HFFc6 (cell line): Measurements from ENCODE around the gene METTL1. TPM values are rescaled to one million over a fixed set of nuclear protein-coding genes. Genes with fewer than 3 reads are reported as not detected.

ENCODE experiments used
- DNase-seq: peaks from one replicate; pipeline ENCODE4 v3.0.0-alpha.2; 2018
- H3K27ac Mint-ChIP-seq: 2 replicates; pipeline ENCODE4 v1.8.0; 2020; ENCODE audit warnings: mild to moderate bottlenecking, mixed read lengths
- H3K27me3 Mint-ChIP-seq: 2 replicates; pipeline ENCODE4 v1.8.0; 2021; ENCODE audit warnings: mild to moderate bottlenecking, moderate library complexity, mixed read lengths; ENCODE audit not compliant: insufficient read depth
- H3K36me3 Mint-ChIP-seq: 2 replicates; pipeline ENCODE4 v1.8.0; 2021; ENCODE audit warnings: low read depth, mixed read lengths
- H3K4me1 Mint-ChIP-seq: 2 replicates; pipeline ENCODE4 v1.8.0; 2020; ENCODE audit warnings: low read depth, mixed read lengths
- H3K4me3 Mint-ChIP-seq: 2 replicates; pipeline ENCODE4 v1.8.0; 2020; ENCODE audit warnings: mild to moderate bottlenecking, moderate library complexity, mixed read lengths
- H3K9me3 Mint-ChIP-seq: 2 replicates; pipeline ENCODE4 v1.8.0; 2020; ENCODE audit warnings: mild to moderate bottlenecking, mixed read lengths
- total RNA-seq, 6 experiments: library from RNA; stranded (reverse); fragmentation: NEBNext Ultra II Directional; extraction: Animal tissue kit (Norgen Biotek cat#: 25700); gene quantifications; 2 replicates in 1 of 6; 3 replicates in 5 of 6; pipeline ENCODE4 v1.2.3, GENCODE V29; 2021
- TF ChIP-seq, protein P1 (sequence below): fragments of 200-600 bp; sonication (generic); IDR thresholded peaks from 2 replicates; pipeline ENCODE4 v1.5.0; 2021; ENCODE audit warnings: antibody characterized with exemption, mild to moderate bottlenecking

METTL1 gene
- total RNA-seq, 6 experiments from 2014 or later: 30.0 to 41.8 (median 36.0) TPM

GRCh38 chr12:57759360-57759980, 12.4 kb downstream of the METTL1 start:
- Mint-ChIP-seq H3K27ac (no peak overlapping the region), H3K27me3 (peaks cover 25% of the 10 kb centered on the region), H3K4me1 (peaks cover 7% of the 10 kb centered on the region), H3K36me3 (peaks cover 5% of the 10 kb centered on the region; the same call in 1 of the 2 replicates), H3K9me3 (no peaks in the 10 kb centered on the region), H3K4me3 (no peak overlapping the region)
- DNase-seq: no peak
- TF ChIP-seq, protein P1, sequence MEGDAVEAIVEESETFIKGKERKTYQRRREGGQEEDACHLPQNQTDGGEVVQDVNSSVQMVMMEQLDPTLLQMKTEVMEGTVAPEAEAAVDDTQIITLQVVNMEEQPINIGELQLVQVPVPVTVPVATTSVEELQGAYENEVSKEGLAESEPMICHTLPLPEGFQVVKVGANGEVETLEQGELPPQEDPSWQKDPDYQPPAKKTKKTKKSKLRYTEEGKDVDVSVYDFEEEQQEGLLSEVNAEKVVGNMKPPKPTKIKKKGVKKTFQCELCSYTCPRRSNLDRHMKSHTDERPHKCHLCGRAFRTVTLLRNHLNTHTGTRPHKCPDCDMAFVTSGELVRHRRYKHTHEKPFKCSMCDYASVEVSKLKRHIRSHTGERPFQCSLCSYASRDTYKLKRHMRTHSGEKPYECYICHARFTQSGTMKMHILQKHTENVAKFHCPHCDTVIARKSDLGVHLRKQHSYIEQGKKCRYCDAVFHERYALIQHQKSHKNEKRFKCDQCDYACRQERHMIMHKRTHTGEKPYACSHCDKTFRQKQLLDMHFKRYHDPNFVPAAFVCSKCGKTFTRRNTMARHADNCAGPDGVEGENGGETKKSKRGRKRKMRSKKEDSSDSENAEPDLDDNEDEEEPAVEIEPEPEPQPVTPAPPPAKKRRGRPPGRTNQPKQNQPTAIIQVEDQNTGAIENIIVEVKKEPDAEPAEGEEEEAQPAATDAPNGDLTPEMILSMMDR: peak; percentile 72

DNA sequence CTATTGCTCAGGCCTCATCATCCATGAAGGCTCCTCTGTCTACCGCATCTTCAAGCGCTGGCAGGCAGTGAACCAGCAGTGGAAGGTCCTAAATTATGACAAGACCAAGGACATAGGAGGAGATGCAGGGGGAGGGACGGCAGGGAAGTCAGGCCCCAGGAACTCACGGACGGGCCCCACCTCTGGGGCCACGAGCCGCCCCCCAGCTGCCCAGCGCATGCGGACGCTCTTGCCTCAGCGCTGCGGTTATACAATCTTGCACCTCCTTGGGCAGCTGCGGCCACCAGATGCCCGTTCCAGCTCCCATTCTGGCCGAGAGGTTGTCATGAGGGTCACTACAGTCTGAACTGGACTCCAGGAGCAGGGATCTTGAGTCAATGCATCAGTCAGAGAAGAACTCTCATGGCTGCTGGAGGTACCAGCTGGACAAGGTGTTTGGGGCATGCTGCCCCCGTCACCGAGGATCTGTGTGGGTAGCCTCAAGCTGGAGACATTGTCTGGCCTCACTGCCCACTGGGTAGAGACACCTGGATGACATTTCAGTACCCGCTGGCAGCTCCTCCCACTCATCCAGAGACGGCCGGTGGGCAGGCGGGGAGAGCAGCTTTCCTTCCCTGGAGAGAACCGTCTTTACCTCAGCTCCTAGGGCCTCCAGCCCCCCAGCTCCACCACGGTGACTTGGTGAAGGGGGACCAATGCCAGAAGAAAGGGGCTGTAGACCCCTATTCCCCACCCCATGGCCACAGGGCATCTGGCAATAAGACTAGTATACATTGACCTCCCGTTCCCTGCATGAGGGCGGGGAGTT, 13.1 kb downstream of the METTL1 start:
- no peak overlapping the region for H3K27ac Mint-ChIP-seq
- no peak overlapping the region for H3K4me3 Mint-ChIP-seq
- peaks cover 5% of the 10 kb centered on the region; the same call in 1 of the 2 replicates for H3K36me3 Mint-ChIP-seq
- no peaks in the 10 kb centered on the region for H3K9me3 Mint-ChIP-seq
- H3K27me3 Mint-ChIP-seq: peaks cover 31% of the 10 kb centered on the region
- TF ChIP-seq, protein P1: no peak
- H3K4me1 Mint-ChIP-seq: peaks cover 9% of the 10 kb centered on the region
- no peak for DNase-seq

DNA sequence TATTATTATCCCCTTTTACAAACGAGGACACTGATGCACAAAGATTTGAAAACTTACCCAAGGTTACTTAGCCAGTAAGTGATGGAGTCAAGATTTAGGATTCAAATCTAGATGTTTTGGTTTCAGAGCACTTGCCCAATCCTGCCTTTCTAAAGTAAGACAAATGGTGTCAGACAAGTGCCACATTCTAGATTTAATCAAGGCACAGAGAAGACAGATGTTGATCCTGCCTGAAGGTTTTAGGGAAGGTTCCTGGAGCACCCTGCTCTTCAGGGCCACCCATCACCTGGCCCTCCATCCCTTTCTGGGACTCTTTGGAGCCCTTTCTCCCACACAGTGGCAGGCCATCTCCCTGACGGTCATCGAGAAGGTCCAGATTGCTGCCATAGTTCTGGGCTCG, 14.1 kb downstream of the METTL1 start:
- Mint-ChIP-seq H3K36me3 (peaks cover 5% of the 10 kb centered on the region; the same call in 1 of the 2 replicates), H3K4me3 (no peak overlapping the region), H3K4me1 (peaks cover 17% of the 10 kb centered on the region), H3K27ac (no peak overlapping the region), H3K9me3 (no peaks in the 10 kb centered on the region), H3K27me3 (peaks cover 30% of the 10 kb centered on the region)
- DNase-seq: no peak
- TF ChIP-seq, protein P1: no peak

GRCh38 chr12:57756406-57757341, 15.2 kb downstream of the METTL1 start:
- no peaks in the 10 kb centered on the region for H3K9me3 Mint-ChIP-seq
- no peak for DNase-seq
- peaks cover 6% of the 10 kb centered on the region for H3K36me3 Mint-ChIP-seq
- TF ChIP-seq, protein P1: peak; percentile 68
- H3K27ac Mint-ChIP-seq: no peak overlapping the region
- H3K4me3 Mint-ChIP-seq: peak overlapping the region; percentile 35
- H3K4me1 Mint-ChIP-seq: peaks cover 20% of the 10 kb centered on the region
- peaks cover 34% of the 10 kb centered on the region for H3K27me3 Mint-ChIP-seq
